Hepatic stellate cell (primary cell): ENCODE measurements around the gene MON2.
"Not testable (repeated sequence)": the region's sequence is repeated elsewhere in the genome, so short reads cannot be mapped to it uniquely, and the experiment has no call there.

Source experiments
- DNase-seq: peaks from one replicate; pipeline ENCODE4 v3.0.0; 2011; ENCODE audit warnings: low spot score

The MON2 gene, protein sequence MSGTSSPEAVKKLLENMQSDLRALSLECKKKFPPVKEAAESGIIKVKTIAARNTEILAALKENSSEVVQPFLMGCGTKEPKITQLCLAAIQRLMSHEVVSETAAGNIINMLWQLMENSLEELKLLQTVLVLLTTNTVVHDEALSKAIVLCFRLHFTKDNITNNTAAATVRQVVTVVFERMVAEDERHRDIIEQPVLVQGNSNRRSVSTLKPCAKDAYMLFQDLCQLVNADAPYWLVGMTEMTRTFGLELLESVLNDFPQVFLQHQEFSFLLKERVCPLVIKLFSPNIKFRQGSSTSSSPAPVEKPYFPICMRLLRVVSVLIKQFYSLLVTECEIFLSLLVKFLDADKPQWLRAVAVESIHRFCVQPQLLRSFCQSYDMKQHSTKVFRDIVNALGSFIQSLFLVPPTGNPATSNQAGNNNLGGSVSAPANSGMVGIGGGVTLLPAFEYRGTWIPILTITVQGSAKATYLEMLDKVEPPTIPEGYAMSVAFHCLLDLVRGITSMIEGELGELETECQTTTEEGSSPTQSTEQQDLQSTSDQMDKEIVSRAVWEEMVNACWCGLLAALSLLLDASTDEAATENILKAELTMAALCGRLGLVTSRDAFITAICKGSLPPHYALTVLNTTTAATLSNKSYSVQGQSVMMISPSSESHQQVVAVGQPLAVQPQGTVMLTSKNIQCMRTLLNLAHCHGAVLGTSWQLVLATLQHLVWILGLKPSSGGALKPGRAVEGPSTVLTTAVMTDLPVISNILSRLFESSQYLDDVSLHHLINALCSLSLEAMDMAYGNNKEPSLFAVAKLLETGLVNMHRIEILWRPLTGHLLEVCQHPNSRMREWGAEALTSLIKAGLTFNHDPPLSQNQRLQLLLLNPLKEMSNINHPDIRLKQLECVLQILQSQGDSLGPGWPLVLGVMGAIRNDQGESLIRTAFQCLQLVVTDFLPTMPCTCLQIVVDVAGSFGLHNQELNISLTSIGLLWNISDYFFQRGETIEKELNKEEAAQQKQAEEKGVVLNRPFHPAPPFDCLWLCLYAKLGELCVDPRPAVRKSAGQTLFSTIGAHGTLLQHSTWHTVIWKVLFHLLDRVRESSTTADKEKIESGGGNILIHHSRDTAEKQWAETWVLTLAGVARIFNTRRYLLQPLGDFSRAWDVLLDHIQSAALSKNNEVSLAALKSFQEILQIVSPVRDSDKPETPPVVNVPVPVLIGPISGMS (N-terminal part only)

GRCh38 chr12:62466594-62467491 is at the start of gene MON2:
Gene MON2, plus strand, starts transcription at chr12:62466826. Its CDS starts 382 bp downstream, at chr12:62467208.
- peak; percentile 92 for DNase-seq

GRCh38 chr12:62426089-62426488 is 40.5 kb upstream of the MON2 start:
- DNase-seq, result no peak

DNA sequence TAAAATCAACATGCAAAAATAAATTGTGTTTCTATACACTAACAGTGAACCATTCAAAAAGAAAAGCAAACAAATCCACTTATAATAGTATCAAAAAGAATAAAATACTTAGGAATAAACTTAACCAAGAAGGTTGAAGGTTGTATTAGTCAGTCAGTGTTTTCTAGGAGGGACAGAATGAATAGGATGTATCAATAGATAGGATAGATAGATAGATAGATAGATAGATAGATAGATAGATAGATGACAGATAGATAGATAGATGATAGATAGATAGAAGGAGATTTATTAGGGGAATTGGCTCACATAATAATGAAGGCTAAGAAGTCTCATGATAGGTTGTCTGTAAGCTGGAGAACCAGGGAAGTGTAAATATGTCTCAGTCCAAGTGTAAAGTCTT is 37.2 kb upstream of the MON2 start:
- DNase-seq, result no peak

DNA sequence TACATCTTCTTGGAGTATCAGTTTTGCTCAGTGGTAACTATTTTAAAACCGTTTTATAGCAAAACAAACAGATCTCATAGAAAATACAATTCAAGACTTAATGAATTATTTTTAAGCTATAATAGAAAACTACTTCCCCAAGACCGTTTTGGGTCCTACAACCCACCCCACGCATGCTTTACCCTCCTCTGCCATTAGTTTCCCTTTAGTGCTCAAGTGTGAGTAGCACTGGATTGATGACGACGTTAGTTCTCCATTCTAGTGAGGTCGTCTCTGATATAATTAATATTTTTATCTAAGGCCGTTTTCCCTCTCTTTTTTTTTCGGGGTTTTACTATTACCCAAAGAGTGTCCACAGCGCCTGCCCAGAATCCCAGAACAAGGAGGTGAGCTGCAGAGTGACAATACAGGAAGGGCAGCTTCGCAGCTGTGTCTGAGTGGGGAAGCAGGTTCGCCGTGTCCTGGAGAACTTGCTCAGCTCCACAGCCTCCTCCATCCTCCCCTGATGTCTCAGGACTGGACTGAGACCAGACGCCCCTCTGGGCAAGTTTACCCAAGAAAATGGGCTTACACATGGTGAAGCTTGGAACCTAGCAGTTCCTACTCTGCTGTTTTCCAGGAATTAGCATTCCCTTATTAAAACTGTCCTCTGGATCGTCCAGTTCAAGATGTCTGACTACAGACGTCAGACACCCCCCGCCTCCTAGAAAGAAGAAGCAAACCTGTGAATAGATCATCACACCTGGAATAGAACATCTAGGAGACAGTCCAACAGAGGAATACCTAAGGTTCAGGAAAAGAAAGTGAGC is 31.9 kb upstream of the MON2 start:
- no peak for DNase-seq

DNA sequence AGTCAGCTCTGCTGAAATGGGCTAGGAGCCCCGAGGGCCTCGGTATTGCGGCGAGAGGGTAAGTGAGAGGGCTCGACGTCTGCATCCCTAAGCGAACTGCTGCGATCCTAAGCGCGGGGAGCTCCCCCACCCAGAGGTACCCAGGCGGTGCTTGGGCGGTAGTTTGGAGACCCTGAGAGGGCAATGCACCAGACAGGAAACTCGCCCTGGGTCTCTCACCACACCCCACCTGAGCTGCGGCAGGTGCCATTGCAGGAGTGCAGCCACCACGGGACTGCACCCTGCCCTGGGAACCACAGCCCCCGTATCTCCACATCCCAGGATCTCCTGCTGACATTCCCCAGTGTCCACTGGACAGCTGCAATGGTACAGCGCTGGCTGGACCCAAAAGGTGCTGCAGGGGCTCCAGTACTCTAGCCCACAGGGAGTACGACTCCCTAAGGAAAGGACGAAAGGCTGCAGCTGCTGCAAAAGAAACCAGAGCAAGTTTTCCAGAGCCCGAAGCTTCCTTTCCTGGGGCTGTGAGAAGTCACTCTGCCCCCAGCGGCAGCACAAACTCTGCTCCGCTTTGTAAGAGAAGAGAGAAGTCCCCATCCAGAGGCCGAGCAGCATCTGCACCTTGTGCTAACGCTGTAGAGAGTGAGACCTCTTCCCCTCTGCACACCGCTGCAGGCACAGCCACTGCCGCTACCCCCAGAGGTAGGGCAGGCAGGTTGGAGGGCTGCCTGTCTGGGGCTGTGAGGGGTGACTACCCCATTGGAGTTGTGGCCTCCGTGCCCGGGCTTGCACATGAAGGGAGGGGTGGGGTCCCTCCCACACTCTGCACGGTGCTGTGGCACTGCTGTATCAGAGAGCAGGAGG is 31.1 kb upstream of the MON2 start:
- peak; percentile 71 for DNase-seq

DNA sequence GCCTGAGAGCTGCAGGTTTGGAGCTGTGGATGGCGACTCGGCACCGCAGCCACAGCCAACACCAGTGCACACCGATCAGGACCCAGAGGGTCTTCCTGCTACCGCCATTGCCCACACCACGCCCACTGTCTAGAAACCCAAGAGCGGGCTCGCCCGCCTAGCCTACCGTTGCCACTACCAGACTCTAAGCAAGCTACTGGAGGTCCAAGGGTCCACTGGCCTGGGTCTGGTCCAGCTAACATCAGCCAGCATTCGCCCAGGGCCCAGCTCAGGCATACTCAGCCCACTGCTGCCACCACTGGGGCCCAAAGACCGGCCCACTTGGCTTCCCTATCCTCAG is 30.5 kb upstream of the MON2 start:
- no peak for DNase-seq

GRCh38 chr12:62438098-62438692 is 28.4 kb upstream of the MON2 start:
- peak; percentile 41 for DNase-seq

GRCh38 chr12:62446754-62447452 is 19.7 kb upstream of the MON2 start:
- no peak for DNase-seq

GRCh38 chr12:62448436-62448835 is 18.2 kb upstream of the MON2 start:
- no peak for DNase-seq

- DNase-seq, result not testable (repeated sequence)
These were observed 11.2 kb upstream of the MON2 start for GRCh38 chr12:62455429-62455828.

- no peak for DNase-seq
These were observed 8.0 kb upstream of the MON2 start for GRCh38 chr12:62458626-62459025.

DNA sequence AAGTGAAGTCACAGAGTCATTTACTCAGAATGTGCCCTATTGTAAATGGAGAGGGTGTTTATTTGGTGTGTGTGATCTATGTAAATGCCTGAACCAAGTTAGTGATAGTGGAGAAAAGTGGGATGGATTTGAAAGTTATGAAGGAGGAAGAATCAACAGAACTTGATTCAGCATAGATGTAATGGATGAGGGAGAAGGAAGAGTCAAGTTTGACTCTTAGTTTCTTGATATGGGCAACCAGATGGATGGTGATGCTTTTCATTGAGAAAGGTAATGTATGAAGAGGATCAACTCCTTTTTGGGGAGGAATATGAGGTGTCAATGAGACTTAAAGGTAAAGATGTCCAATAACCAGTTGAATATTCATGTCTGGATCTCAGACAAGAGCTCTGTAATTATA is 6.7 kb upstream of the MON2 start:
- DNase-seq, result no peak

GRCh38 chr12:62461171-62461837 is 5.3 kb upstream of the MON2 start:
- not testable (repeated sequence) for DNase-seq

DNA sequence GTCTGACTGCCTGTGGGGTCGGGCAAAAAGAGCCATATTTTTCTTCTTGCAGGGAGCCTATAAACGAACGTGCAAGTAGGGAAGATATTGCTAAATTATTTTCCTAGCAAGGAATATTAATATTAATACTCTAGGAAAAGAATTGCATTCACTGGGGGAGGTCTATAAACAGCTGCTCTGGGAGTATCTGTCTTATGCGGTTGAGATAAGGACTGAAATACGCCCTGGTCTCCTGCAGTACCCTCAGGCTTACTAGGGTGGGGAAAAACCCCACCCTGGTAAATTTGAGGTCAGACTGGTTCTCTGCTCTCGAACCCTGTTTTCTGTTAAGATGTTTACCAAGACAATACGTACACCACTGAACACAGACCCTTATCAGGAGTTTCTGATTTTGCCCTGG is 3.4 kb upstream of the MON2 start:
- not testable (repeated sequence) for DNase-seq

GRCh38 chr12:62466018-62466593 is 520 bp upstream of the MON2 start:
- peak; percentile 69 for DNase-seq

- DNase-seq, result no peak
These were observed 1.8 kb downstream of the MON2 start for GRCh38 chr12:62468397-62468796.

DNA sequence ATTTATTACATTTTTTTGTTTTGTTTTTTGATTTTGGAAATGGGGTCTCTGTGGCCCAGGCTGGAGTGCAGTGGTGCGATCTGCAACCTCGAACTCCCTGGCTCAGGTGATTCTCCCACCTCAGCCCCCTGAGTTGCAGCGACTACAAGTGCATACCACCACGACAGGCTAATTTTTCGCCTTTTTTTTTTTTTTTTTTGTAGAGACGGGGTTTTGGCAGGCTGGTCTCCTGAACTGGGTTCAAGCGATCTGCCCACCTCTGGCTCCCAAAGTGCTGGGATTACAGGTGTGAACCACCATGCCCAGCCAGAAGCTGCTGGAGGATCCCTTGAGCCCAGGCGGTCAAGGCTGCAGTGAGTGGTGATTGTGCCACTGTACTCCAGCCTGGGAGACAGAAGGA is 2.3 kb downstream of the MON2 start:
- DNase-seq, result no peak

- DNase-seq, result no peak
These were observed 3.1 kb downstream of the MON2 start for GRCh38 chr12:62469704-62470103.
